ENCODE data around the gene ANKRD53.

- TF ChIP-seq, protein P1, sequence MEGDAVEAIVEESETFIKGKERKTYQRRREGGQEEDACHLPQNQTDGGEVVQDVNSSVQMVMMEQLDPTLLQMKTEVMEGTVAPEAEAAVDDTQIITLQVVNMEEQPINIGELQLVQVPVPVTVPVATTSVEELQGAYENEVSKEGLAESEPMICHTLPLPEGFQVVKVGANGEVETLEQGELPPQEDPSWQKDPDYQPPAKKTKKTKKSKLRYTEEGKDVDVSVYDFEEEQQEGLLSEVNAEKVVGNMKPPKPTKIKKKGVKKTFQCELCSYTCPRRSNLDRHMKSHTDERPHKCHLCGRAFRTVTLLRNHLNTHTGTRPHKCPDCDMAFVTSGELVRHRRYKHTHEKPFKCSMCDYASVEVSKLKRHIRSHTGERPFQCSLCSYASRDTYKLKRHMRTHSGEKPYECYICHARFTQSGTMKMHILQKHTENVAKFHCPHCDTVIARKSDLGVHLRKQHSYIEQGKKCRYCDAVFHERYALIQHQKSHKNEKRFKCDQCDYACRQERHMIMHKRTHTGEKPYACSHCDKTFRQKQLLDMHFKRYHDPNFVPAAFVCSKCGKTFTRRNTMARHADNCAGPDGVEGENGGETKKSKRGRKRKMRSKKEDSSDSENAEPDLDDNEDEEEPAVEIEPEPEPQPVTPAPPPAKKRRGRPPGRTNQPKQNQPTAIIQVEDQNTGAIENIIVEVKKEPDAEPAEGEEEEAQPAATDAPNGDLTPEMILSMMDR (IDR thresholded peaks at IDR 0.05), result peak; percentile 55 to 77 (median 65)
- no peak for TF ChIP-seq POLR2A (IDR thresholded peaks at IDR 0.05)
These were observed 13.6 kb upstream of the ANKRD53 start for GRCh38 chr2:70964596-70965386.

All from body of pancreas (tissue), 4 donors.